Activated naive CD4-positive, alpha-beta T cell (primary cell): ENCODE data around the gene SSBP3.

Source experiments
- DNase-seq, 4 experiments: peaks; one replicate each; lab custom pipeline; 2025; lab: John Stamatoyannopoulos, UW

The SSBP3 gene

DNA sequence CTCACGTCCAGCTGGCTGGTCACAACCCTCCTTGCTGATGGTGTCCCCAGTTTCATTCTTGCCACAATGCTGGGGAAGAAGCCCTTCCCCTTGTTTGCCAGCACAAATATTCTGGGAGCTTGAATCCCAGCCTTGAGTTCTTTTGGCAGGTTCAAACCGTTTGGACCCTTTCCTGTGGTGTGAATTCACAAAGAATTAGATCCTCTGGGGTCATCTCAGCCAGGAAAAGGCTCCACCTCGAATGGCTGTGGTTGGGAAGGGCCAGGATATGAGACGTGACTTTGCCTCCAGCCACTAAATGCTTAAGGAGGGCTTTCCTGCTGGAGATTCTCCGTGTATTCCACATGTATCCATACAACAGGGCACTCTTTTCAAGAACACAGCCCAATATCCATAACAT lies 139.3 kb downstream of the SSBP3 start:
- no peak for DNase-seq

- DNase-seq: no peak
Measured at GRCh38 chr1:54266195-54266594, 140.0 kb downstream of the SSBP3 start.

DNA sequence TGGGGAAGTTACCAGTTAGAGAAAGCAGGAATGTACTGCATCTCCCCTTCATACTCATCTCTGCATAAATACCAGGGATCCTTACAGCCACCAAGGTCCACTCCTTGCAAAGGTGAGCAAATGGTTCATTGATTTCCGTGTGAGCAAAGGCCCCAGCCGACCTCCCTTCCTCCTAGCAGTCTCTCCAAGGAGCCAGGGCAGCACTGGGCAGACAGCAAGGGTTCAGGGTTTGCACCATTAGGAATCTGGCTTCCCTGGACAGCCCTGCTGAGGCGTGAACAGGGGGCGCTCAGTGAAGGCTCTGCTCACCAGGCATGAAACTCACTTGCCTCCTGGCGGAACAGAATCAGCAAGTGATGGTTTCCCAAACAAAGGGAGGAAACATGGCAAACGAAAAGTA lies 140.5 kb downstream of the SSBP3 start:
- DNase-seq: no peak

GRCh38 chr1:54265126-54265525 lies 141.1 kb downstream of the SSBP3 start:
- DNase-seq: no peak

DNA sequence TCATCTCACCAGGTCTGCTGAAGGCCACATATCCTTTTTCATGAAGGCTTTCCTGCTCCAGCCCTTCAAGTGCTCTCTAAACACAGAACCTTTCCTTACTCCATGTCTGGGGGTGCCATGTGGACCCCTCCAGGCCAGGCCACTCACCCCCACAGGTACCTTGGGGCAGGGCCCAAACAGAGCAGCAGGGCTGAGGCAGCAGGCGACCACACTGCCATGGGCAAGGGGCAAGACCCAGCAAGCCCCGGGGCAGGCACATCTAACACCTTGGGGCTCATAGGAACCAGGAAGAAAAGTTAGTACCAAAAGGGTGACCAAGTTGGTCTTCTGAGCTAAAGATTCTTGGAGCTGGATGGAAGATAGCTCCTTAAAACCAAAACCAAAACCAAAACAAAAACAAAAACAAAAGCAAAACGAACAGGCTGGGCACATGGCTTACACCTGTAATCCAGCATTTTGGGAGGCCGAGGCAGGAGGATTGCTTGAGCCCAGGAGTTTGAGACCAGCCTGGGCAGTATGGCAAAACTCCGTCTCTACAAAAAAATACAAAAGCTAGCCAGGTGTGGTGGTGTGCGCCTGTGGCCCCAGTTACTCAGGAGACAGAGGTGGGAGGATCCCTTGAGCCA lies 142.5 kb downstream of the SSBP3 start:
- no peak for DNase-seq

- DNase-seq: no peak
Measured at GRCh38 chr1:54262244-54262643, 143.9 kb downstream of the SSBP3 start.

DNA sequence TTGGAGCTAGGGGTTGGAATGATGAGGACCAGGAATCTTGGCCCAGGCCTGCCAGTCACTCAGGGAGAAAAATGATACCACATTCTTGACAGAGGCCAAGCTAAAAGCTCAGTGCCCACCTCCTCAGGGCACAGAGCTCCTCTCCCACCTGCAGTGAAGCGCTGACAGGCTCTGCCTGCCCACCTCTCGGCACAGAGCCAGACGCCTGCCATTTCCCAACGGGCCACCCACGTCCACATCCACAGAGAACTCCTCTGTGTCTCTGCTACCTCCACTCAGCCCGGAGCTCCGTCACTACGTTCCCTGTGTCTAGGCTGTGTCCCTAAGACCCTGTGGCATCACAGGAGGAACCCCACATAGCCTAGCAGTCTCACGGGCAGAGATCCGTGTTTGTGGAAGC lies 145.4 kb downstream of the SSBP3 start:
- no peak for DNase-seq

DNA sequence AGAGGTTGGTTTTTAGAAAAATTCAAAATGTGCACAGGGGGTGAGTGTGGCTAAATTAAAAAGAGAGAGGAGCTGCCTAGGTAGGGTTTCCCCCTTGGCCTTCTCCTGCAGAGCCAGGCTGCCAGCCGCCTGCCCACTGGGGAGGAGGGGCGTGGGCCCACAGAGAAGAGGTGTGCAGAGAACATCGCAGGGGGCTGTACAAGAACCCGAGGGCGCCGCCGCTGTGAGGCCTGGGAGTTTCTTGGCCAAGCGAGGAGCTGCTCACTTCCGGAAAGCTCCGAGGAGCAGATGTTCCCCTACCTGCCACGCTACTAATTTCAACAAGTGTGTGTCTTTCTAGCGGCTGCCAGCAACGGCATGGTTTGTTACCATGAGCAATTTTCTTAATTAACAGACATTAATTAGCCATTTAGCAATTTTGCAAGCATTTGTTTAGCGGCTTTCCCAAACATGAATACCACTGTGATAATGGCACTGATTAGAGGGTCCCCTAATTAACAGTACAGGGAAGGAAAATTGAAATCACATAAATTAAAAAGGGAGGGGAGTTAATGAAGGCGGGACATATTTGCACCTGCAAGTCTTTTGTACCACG lies 146.6 kb downstream of the SSBP3 start:
- DNase-seq: no peak

DNA sequence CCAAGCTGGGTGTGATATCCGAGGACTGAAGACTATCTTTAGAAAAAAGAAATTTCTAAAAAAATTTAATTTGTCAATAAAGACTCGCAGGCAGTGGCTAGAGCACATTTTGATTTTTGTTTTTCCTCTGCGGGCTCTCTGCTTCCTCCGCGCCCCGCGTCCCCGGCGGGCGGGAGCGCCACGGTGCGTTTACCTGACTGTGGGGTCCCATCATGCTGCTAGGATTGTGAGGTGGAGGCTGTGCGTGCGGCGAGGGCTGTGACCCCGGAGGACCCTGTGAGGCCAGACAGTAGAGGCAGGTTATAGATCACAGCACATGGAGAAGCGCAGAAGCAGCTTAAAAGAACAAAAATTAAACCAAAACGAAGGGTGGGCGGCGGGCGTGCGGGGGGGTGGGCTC lies 148.3 kb downstream of the SSBP3 start:
- DNase-seq: no peak

DNA sequence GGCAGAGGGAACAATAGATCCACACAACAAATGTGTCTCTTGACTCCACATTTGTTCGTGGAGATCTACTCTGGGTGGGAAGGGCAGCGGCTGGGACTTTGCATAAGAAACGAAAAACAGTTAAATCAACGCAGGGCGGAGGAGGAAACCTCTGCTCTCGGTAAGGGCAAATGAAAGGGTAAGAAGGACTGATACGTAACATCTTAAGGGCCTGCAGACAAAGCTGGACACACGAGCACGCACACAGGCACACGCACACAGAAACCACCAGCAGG lies 148.9 kb downstream of the SSBP3 start:
- no peak for DNase-seq

GRCh38 chr1:54256522-54257345 lies 149.5 kb downstream of the SSBP3 start:
- DNase-seq: no peak

DNA sequence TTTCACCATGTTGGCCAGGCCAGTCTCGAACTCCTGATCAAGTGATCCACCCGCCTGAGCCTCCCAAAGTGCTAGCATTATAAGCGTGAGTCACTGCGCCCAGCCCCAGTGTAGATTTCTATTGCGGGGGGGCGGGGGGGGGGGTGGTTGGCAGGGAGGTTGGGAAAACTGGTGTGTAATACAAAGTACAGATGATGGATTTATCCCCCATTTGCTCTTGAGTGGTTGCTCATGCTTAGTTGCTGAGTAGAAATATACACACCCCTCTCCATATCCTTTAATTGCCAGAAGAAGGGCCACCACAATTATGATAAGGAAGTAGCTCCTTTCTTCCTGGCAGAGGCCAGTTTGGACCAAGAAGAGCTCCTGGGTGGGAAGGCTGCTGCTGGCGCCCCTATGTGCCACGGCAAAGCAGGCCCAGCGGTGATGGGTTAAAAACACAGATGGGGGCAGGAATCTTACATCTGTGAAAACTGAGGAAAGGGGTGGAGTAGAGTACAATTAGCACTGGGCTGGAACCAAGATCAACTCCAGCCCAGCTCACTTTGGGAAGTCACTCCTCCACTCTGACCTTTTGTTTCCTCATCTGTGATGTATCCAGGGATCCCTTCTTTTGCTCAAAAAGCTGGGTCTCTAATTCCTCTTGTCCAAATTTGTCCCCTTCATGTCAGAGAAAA lies 151.0 kb downstream of the SSBP3 start:
- DNase-seq: no peak

- DNase-seq: no peak
Measured at GRCh38 chr1:54254055-54254454, 152.1 kb downstream of the SSBP3 start.

DNA sequence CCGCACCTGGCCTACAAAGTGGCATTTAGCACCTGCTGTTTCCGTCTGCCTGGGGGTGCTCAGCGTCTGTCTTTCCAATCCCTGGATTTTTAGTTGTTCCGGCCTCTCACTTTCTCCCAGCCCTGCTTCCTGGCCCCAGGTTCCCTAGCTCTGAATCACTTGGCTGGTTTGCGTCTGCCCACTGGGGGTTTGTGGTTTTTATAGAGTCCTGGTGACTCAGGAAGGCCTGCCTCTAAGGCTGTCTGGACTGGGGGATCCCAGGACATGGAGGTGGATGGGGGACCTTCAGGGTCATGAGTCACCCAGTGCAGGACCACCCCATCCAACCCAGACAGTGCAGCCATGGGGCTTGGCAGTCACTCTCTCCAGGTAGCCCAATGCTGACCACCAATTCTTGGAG lies 152.7 kb downstream of the SSBP3 start:
- DNase-seq: no peak

GRCh38 chr1:54252371-54252936 lies 153.7 kb downstream of the SSBP3 start:
- no peak for DNase-seq

DNA sequence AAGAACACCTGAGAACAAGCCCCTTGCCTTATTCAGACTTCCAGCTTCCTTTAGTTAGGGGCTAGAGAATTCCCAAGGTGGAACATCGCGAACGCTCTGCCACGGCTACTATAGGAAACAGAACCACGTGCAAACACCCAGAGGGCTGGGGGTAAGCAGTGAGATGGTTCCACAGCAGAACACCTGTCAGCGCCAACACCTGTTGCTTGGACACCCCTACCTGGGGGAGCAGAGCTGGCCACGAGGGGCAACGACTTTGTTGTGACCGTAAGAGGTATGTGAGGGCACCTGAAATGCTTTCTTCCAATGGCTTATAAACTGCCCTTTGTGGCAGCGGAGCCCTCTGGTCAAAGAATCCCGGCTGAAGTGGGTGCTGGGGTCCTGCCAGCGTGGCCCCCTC lies 155.5 kb downstream of the SSBP3 start:
- DNase-seq: no peak

- DNase-seq: no peak
Measured at GRCh38 chr1:54249819-54250435, 156.3 kb downstream of the SSBP3 start.

GRCh38 chr1:54248966-54249365 lies 157.2 kb downstream of the SSBP3 start:
- no peak for DNase-seq

GRCh38 chr1:54247863-54248515 lies 158.2 kb downstream of the SSBP3 start:
- DNase-seq: no peak

DNA sequence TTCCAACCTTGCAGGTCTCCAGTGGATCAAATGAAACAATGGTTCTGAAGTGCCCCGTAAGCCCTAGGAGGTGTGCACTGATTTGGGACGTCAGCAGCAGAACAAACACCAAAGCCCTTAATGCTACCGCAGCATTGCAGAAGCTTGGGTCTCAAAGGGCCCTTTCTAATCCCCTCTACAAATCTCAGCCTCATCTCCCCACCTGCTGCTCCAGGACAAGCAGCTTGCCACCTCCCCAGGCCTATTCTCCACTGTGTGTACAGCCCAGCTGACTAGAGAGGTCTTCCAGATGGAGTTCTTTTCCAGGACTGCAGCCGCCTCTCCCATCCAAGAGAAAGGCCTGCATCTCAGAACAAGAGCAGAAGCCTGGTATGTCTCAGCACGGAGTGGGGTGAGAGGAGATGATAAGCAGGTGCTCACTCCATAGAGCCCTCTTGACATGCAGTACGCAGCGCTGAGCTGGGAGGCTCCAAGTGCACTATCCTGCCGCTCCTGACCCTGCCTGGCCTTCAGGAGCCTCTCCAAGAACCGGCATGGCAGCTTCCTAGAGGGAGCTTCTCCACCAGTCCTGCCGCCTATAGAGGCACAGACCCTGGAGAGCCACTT lies 160.0 kb downstream of the SSBP3 start:
- DNase-seq: no peak

- no peak for DNase-seq
Measured at GRCh38 chr1:54245501-54245900, 160.7 kb downstream of the SSBP3 start.
